IMR-90 (cell line): ENCODE measurements around the gene EIF2AK2. TPM values are rescaled to one million over a fixed set of nuclear protein-coding genes. Genes with fewer than 3 reads are reported as not detected.

Experiments used
- ATAC-seq: fragments of 200-7000 bp; cut with Tn5 transposase; 2 replicates; pipeline ENCODE4 v1.9.1; 2020; ENCODE audit warnings: low read depth, mild to moderate bottlenecking, moderate library complexity
- BruUV-seq: library from RNA; stranded (reverse); fragments of 400-500 nt; replicated peaks from 2 replicates; lab custom pipeline; 2021; lab: Mats Ljungman, UMichigan
- CTCF ChIA-PET: fragments of 300-600 bp; formaldehyde crosslinking; extraction: SDS; loops from one replicate; lab custom pipeline; 2021; ENCODE audit warnings: antibody characterized with exemption; lab: Yijun Ruan, JAX
- POLR2A ChIA-PET: fragments of 300-600 bp; sonication (Branson Sonifier 250); formaldehyde crosslinking; loops from one replicate; lab custom pipeline; 2022; ENCODE audit warnings: antibody characterized with exemption; ENCODE audit not compliant: unreplicated experiment; lab: Charles Lee
- DNase-seq: peaks from one replicate; pipeline ENCODE4 v3.0.0; 2013
- H2AFZ ChIP-seq: replicated peaks from 2 replicates; pipeline ENCODE3; 2013; ENCODE audit warnings: low read length, mild to moderate bottlenecking; ENCODE audit not compliant: poor library complexity
- H2AK5ac ChIP-seq: 2 replicates; pipeline ENCODE4 v1.6.1; 2013; ENCODE audit warnings: low read depth, low read length, inconsistent platforms
- H2AK9ac ChIP-seq: replicated peaks from 2 replicates; pipeline ENCODE3; 2013; ENCODE audit warnings: mild to moderate bottlenecking, low read depth, low read length, moderate library complexity; ENCODE audit not compliant: poor library complexity
- H2BK120ac ChIP-seq: 2 replicates; pipeline ENCODE4 v1.6.1; 2013; ENCODE audit warnings: low read depth, low read length, inconsistent platforms
- H2BK15ac ChIP-seq: 3 replicates; pipeline ENCODE4 v1.6.1; 2013; ENCODE audit warnings: low read depth, low read length, inconsistent platforms
- H2BK20ac ChIP-seq: 2 replicates; pipeline ENCODE4 v1.6.1; 2013; ENCODE audit warnings: low read depth, mild to moderate bottlenecking, inconsistent platforms, low read length, moderate library complexity
- H2BK5ac ChIP-seq: 2 replicates; pipeline ENCODE4 v1.6.1; 2013; ENCODE audit warnings: mild to moderate bottlenecking, low read depth, low read length, inconsistent platforms; ENCODE audit not compliant: poor library complexity, severe bottlenecking
- H3K14ac ChIP-seq: replicated peaks from 2 replicates; pipeline ENCODE4 v1.6.1; 2013; ENCODE audit warnings: low read depth, low read length, inconsistent platforms
- H3K18ac ChIP-seq: 2 replicates; pipeline ENCODE4 v1.6.1; 2013; ENCODE audit warnings: low read depth, low read length, control low read depth
- H3K23ac ChIP-seq: 2 replicates; pipeline ENCODE4 v1.6.1; 2013; ENCODE audit warnings: low read depth, low read length, inconsistent platforms
- H3K27ac ChIP-seq: 2 replicates; pipeline ENCODE4 v1.5.1; 2013; ENCODE audit warnings: mild to moderate bottlenecking, control low read depth, low read length; ENCODE audit not compliant: insufficient read depth
- H3K27me3 ChIP-seq: 2 replicates; pipeline ENCODE4 v1.6.1; 2013; ENCODE audit warnings: low read length; ENCODE audit not compliant: control insufficient read depth, insufficient read depth
- H3K36me3 ChIP-seq: 2 replicates; pipeline ENCODE4 v1.6.1; 2013; ENCODE audit warnings: low read length, mixed read lengths; ENCODE audit not compliant: control insufficient read depth, insufficient read depth
- H3K4ac ChIP-seq: 2 replicates; pipeline ENCODE4 v1.6.1; 2013; ENCODE audit warnings: low read depth, low read length, inconsistent platforms
- H3K4me1 ChIP-seq: 2 replicates; pipeline ENCODE4 v1.6.1; 2013; ENCODE audit warnings: low read length, mixed read lengths; ENCODE audit not compliant: control insufficient read depth, insufficient read depth
- H3K4me2 ChIP-seq: 2 replicates; pipeline ENCODE4 v1.6.1; 2013; ENCODE audit warnings: low read depth, mild to moderate bottlenecking, control low read depth, low read length, moderate library complexity
- H3K4me3 ChIP-seq: 2 replicates; pipeline ENCODE4 v1.5.1; 2013; ENCODE audit warnings: low read depth, mild to moderate bottlenecking, control low read depth, low read length, moderate library complexity; ENCODE audit not compliant: insufficient read depth
- H3K56ac ChIP-seq: 2 replicates; pipeline ENCODE4 v1.6.1; 2013; ENCODE audit warnings: low read length, inconsistent platforms; ENCODE audit not compliant: insufficient read depth; ENCODE audit errors: extremely low read depth
- H3K79me1 ChIP-seq, 2 experiments: 2 replicates each; pipeline ENCODE4 v1.6.1; 2013; ENCODE audit warnings: low read length in 2 of 2, inconsistent platforms in 1 of 2, low read depth in 1 of 2
- H3K9ac ChIP-seq: 2 replicates; pipeline ENCODE4 v1.6.1; 2013; ENCODE audit warnings: low read depth, low read length, control low read depth
- H3K9me1 ChIP-seq: 2 replicates; pipeline ENCODE4 v1.6.1; 2013; ENCODE audit warnings: low read length, inconsistent platforms; ENCODE audit not compliant: insufficient read depth
- H3K9me3 ChIP-seq: 2 replicates; pipeline ENCODE4 v1.6.1; 2013; ENCODE audit warnings: low read length; ENCODE audit not compliant: control insufficient read depth, insufficient read depth
- H4K20me1 ChIP-seq: 2 replicates; pipeline ENCODE4 v1.6.1; 2013; ENCODE audit warnings: low read length, inconsistent platforms; ENCODE audit not compliant: insufficient read depth
- H4K5ac ChIP-seq: 2 replicates; pipeline ENCODE4 v1.6.1; 2013; ENCODE audit warnings: mild to moderate bottlenecking, low read depth, low read length, control low read depth
- H4K8ac ChIP-seq, 2 experiments: 2 replicates each; pipeline ENCODE4 v1.6.1; 2013; ENCODE audit warnings: low read depth in 2 of 2, low read length in 2 of 2, control low read depth in 1 of 2, inconsistent platforms in 1 of 2
- H4K91ac ChIP-seq: 2 replicates; pipeline ENCODE4 v1.6.1; 2013; ENCODE audit warnings: low read depth, low read length, inconsistent platforms; ENCODE audit not compliant: insufficient read depth
- BHLHE40 ChIP-seq: fragments of 150-350 bp; IDR thresholded peaks from 2 replicates; pipeline ENCODE4 v1.6.1; 2016; ENCODE audit warnings: mild to moderate bottlenecking, low read depth, low read length
- FOS ChIP-seq: fragments of 150-350 bp; IDR thresholded peaks from 2 replicates; pipeline ENCODE4 v1.6.1; 2016; ENCODE audit warnings: low read depth, low read length
- MAFK ChIP-seq: IDR thresholded peaks from 2 replicates; pipeline ENCODE4 v1.6.1; 2012; ENCODE audit warnings: low read depth, low read length, improper control_type of control experiment
- MXI1 ChIP-seq: IDR thresholded peaks from 2 replicates; pipeline ENCODE4 v1.6.1; 2012; ENCODE audit warnings: low read depth, mild to moderate bottlenecking, low read length, moderate library complexity, borderline replicate concordance
- RAD21 ChIP-seq: IDR thresholded peaks from 2 replicates; pipeline ENCODE4 v1.6.1; 2012; ENCODE audit warnings: low read length, improper control_type of control experiment
- RCOR1 ChIP-seq: IDR thresholded peaks from 2 replicates; pipeline ENCODE4 v1.6.1; 2012; ENCODE audit warnings: mild to moderate bottlenecking, low read length, improper control_type of control experiment; ENCODE audit not compliant: insufficient replicate concordance
- RFX5 ChIP-seq: IDR thresholded peaks from 2 replicates; pipeline ENCODE4 v1.8.0; 2012; ENCODE audit warnings: low read depth, mild to moderate bottlenecking, low read length, moderate library complexity
- SMC3 ChIP-seq: fragments of 150-350 bp; IDR thresholded peaks from 2 replicates; pipeline ENCODE4 v1.6.1; 2016; ENCODE audit warnings: low read depth, mild to moderate bottlenecking, antibody characterized with exemption, low read length, moderate library complexity
- WGBS, 2 experiments: methylation state at CpG; one replicate each; pipeline versions ENCODE4 v1.1.5 to v1.1.7; 2013; ENCODE audit warnings: missing lambda C conversion rate in 2 of 2; ENCODE audit not compliant: insufficient read length in 1 of 2; ENCODE audit errors: extremely low coverage in 2 of 2; 5-methylcytosine and 5-hydroxymethylcytosine counted together
- dilution Hi-C: fragments of 300-500 bp; cut with HindIII; formaldehyde crosslinking; loops from one replicate; pipeline ENCODE4 v1.14.3; 2018; ENCODE audit warnings: low sequenced_read_pairs; ENCODE audit not compliant: unreplicated experiment
- in situ Hi-C: fragments of 300-500 bp; cut with MboI; formaldehyde crosslinking; loops from 3 replicates; pipeline ENCODE4 v1.14.3; 2019; ENCODE audit warnings: low sequenced_read_pairs, inconsistent platforms, mixed read lengths
- intact Hi-C: fragments of 100-400 bp; cut with micrococcal nuclease; formaldehyde crosslinking; loops from 2 replicates; pipeline ENCODE4 v1.10.0; 2022
- polyA plus RNA-seq, 3 experiments: library from polyadenylated mRNA; depleted of rRNA; stranded (reverse); fragments of >200 nt; gene quantifications; 2 replicates each; pipeline ENCODE4 v1.2.3, GENCODE V29; 2012; ENCODE audit warnings: low replicate concordance in 1 of 3
- total RNA-seq: library from RNA; depleted of rRNA; stranded (reverse); fragments of >200 nt; gene quantifications from 2 replicates; pipeline ENCODE4 v1.2.3, GENCODE V29; 2012
- TF ChIP-seq, protein P1 (sequence below): fragments of 150-350 bp; IDR thresholded peaks from 2 replicates; pipeline ENCODE4 v1.6.1; 2016; ENCODE audit warnings: low read depth, mild to moderate bottlenecking, low read length, moderate library complexity, borderline replicate concordance

EIF2AK2 gene
- total and polyA plus RNA-seq, 2 of the 4 experiments (the other 2 are of a cell fraction): 10.2 to 16.8 TPM

DNA sequence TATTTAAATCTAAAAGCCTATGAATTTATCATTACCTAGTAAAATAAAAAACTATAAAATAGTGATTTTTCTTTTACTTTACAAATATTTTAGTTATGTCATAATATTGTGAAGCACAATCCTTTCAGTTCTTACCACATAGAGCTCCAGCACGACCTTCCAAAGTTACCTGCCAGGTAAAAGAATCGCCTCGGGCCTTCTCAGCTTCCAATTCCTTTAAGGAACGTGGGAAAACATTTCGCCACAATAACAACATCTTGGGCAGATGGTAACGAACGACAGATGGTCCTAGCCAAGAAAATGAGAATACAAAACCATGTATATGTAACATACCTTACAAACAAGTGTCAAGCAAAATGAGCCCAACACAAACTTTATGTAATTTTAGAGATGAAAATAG is 96.3 kb downstream of the EIF2AK2 start:
- intact Hi-C loops: no loop called here
- Histone ChIP-seq H3K27ac (no peak overlapping the region), H3K9me1 (peaks cover 3% of the 10 kb centered on the region; the same call in 1 of the 2 replicates), H3K9me3 (no peaks in the 10 kb centered on the region), H4K8ac (no peak overlapping the region), H2AK5ac (no peak overlapping the region), H3K14ac (no peak overlapping the region), H4K20me1 (no peaks in the 10 kb centered on the region), H3K9ac (no peak overlapping the region), H4K91ac (no peak overlapping the region), H3K4me2 (no peak overlapping the region), H3K4me3 (no peak overlapping the region), H3K36me3 (peaks cover 23% of the 10 kb centered on the region), H3K18ac (no peak overlapping the region), H2BK5ac (no peak overlapping the region), H3K27me3 (no peaks in the 10 kb centered on the region), H3K23ac (no peak overlapping the region), H2BK120ac (no peak overlapping the region), H3K4ac (no peak overlapping the region), H2BK20ac (no peak overlapping the region), H4K5ac (no peak overlapping the region), H2BK15ac (no peak overlapping the region), H3K56ac (no peak overlapping the region), H2AFZ (no peak overlapping the region), H3K4me1 (peaks cover 2% of the 10 kb centered on the region; the same call in 1 of the 2 replicates), H2AK9ac (no peak overlapping the region), H3K79me1 (no peaks in the 10 kb centered on the region; a peak in 1 of 4 replicates)
- ChIA-PET POLR2A (no interaction called here), CTCF (interaction anchor here (1.0 kb wide), 1 partner anchor 46 kb away, joined by 3 read pairs; no protein-coding TSS in a partner anchor)
- dilution Hi-C loops: no loop called here
- ATAC-seq (no peak), DNase-seq (no peak)
- BruUV-seq: no TSS peak
- WGBS, 2 experiments: no CpG with 5 or more reads among the region's 7 CpGs
- in situ Hi-C loops: no loop called here
- TF ChIP-seq MXI1 (no peak), SMC3 (no peak), BHLHE40 (no peak), RAD21 (no peak), RCOR1 (no peak), RFX5 (no peak), MAFK (no peak), FOS (no peak)
- TF ChIP-seq, protein P1, sequence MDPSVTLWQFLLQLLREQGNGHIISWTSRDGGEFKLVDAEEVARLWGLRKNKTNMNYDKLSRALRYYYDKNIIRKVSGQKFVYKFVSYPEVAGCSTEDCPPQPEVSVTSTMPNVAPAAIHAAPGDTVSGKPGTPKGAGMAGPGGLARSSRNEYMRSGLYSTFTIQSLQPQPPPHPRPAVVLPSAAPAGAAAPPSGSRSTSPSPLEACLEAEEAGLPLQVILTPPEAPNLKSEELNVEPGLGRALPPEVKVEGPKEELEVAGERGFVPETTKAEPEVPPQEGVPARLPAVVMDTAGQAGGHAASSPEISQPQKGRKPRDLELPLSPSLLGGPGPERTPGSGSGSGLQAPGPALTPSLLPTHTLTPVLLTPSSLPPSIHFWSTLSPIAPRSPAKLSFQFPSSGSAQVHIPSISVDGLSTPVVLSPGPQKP: no peak
